ENCODE data around the gene NUDT7.

Gene NUDT7

DNA sequence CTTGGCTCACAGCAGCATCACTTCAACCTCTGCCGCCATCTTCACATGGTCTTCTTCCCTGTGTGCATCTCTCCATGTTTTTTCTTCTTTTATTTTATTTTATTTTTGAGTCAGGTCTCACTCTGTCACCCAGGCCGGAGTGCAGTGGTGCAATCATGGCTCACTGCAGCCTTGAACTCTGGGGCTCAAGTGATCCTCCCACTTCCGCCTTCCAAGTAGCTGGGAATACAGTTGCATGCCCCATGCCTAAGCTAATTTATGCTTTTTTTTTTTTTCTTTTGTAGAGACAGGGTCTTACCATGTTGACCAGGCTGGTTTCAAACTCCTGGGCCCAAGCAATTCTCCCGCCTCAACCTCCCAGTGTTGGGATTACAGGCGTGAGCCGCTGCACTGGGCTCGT, 1.9 kb downstream of the NUDT7 start:
- TF ChIP-seq TAF1 (IDR thresholded peaks at IDR 0.05; ENCODE audit: borderline replicate concordance, insufficient read depth, low read length) (no peak), SIN3A (IDR thresholded peaks at IDR 0.05; ENCODE audit: borderline replicate concordance, insufficient read depth, low read length) (no peak), FOXP2 (optimal IDR thresholded peaks at IDR 0.05; ENCODE audit: borderline replicate concordance, extremely low read depth, extremely low read length, insufficient read depth) (no peak), POLR2AphosphoS5 (IDR thresholded peaks at IDR 0.05; ENCODE audit: low read depth, low read length) (no peak)
- TF ChIP-seq, protein P1, sequence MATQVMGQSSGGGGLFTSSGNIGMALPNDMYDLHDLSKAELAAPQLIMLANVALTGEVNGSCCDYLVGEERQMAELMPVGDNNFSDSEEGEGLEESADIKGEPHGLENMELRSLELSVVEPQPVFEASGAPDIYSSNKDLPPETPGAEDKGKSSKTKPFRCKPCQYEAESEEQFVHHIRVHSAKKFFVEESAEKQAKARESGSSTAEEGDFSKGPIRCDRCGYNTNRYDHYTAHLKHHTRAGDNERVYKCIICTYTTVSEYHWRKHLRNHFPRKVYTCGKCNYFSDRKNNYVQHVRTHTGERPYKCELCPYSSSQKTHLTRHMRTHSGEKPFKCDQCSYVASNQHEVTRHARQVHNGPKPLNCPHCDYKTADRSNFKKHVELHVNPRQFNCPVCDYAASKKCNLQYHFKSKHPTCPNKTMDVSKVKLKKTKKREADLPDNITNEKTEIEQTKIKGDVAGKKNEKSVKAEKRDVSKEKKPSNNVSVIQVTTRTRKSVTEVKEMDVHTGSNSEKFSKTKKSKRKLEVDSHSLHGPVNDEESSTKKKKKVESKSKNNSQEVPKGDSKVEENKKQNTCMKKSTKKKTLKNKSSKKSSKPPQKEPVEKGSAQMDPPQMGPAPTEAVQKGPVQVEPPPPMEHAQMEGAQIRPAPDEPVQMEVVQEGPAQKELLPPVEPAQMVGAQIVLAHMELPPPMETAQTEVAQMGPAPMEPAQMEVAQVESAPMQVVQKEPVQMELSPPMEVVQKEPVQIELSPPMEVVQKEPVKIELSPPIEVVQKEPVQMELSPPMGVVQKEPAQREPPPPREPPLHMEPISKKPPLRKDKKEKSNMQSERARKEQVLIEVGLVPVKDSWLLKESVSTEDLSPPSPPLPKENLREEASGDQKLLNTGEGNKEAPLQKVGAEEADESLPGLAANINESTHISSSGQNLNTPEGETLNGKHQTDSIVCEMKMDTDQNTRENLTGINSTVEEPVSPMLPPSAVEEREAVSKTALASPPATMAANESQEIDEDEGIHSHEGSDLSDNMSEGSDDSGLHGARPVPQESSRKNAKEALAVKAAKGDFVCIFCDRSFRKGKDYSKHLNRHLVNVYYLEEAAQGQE (IDR thresholded peaks at IDR 0.05; ENCODE audit: insufficient read depth in 1 of 2, low read depth in 2 of 2, low read length in 2 of 2) = no peak

DNA sequence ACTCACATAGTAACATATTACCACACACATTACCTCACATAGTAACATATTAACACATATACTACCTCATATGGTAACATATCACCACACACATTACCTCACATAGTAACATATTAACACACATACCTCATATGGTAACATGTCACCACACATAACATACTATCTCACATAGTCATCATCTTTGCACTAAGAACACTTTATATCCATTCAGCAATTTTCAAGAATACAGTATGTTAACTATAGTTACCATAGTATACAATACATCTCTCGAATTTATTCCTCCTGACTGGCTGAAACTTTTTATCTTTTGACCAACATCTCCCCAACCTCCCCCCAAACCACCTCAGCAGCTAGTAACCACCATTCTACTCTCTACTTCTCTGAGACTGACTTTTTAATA, 7.6 kb downstream of the NUDT7 start:
- TF ChIP-seq TAF1 (IDR thresholded peaks at IDR 0.05; ENCODE audit: borderline replicate concordance, insufficient read depth, low read length) (no peak), FOXP2 (optimal IDR thresholded peaks at IDR 0.05; ENCODE audit: borderline replicate concordance, extremely low read depth, extremely low read length, insufficient read depth) (no peak), POLR2AphosphoS5 (IDR thresholded peaks at IDR 0.05; ENCODE audit: low read depth, low read length) (no peak), SIN3A (IDR thresholded peaks at IDR 0.05; ENCODE audit: borderline replicate concordance, insufficient read depth, low read length) (no peak)
- TF ChIP-seq, protein P1 (IDR thresholded peaks at IDR 0.05; ENCODE audit: insufficient read depth in 1 of 2, low read depth in 2 of 2, low read length in 2 of 2) = no peak

DNA sequence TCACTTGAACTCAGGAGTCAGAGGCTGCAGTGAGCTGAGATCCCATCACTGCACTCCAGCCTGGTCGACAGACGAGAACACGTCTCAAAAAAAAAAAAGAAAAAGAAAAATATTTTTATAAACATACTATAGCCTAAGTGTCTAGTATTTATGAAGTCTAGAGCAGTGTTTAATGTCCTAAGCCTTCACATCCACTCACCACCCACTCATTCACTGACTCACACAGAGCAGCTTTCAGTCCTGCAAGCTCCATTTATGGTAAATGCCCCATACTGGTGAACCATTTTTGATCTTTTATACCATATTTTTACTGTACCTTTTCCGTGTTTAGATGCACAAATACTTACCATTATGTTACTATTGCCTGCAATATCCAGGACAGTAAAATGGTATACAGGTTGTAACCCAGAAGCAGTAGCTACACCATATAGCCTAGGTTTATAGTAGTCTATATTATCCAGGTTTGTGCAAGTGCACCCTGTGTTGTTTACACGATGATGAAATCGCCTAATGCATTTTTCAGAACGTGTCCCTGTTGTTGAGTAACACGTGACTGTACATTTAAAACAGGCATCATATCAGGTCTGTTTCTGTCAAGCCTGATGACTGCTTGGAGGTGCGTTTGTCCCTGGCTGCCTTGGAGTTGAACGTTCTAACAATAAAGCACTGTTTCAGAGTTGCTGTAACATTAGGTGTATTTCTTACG, 10.1 kb downstream of the NUDT7 start:
- no peak for TF ChIP-seq POLR2AphosphoS5 (IDR thresholded peaks at IDR 0.05; ENCODE audit: low read depth, low read length)
- no peak for TF ChIP-seq SIN3A (IDR thresholded peaks at IDR 0.05; ENCODE audit: borderline replicate concordance, insufficient read depth, low read length)
- TF ChIP-seq, protein P1 (IDR thresholded peaks at IDR 0.05; ENCODE audit: insufficient read depth in 1 of 2, low read depth in 2 of 2, low read length in 2 of 2) = no peak
- no peak for TF ChIP-seq TAF1 (IDR thresholded peaks at IDR 0.05; ENCODE audit: borderline replicate concordance, insufficient read depth, low read length)
- TF ChIP-seq FOXP2 (optimal IDR thresholded peaks at IDR 0.05; ENCODE audit: borderline replicate concordance, extremely low read depth, extremely low read length, insufficient read depth) = no peak

DNA sequence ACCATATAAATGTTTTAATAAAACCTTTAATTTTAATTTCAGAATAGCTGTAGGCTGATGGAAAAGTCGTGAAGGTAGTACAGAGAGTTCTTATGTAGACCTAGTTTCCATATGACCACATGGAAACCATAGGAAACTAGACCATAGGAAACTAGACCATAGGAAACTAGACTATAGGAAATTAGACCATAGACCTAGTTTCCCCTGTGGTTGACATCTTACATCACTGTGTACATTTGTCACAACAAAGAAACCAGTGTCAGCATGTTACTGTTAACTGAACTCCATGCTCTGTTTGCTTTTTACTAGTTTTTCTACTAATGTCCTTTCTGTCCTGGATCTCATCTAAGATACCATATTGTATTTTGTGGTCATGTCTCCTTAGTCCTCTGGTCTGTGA, 14.6 kb downstream of the NUDT7 start:
- TF ChIP-seq TAF1 (IDR thresholded peaks at IDR 0.05; ENCODE audit: borderline replicate concordance, insufficient read depth, low read length) (no peak), POLR2AphosphoS5 (IDR thresholded peaks at IDR 0.05; ENCODE audit: low read depth, low read length) (no peak), FOXP2 (optimal IDR thresholded peaks at IDR 0.05; ENCODE audit: borderline replicate concordance, extremely low read depth, extremely low read length, insufficient read depth) (no peak), SIN3A (IDR thresholded peaks at IDR 0.05; ENCODE audit: borderline replicate concordance, insufficient read depth, low read length) (no peak)
- TF ChIP-seq, protein P1 (IDR thresholded peaks at IDR 0.05; ENCODE audit: insufficient read depth in 1 of 2, low read depth in 2 of 2, low read length in 2 of 2) = no peak
